ENCODE results near the gene DSTN.
"Not testable (repeated sequence)": the region's sequence is repeated elsewhere in the genome, so short reads cannot be mapped to it uniquely, and the experiment has no call there.

The DSTN gene

DNA sequence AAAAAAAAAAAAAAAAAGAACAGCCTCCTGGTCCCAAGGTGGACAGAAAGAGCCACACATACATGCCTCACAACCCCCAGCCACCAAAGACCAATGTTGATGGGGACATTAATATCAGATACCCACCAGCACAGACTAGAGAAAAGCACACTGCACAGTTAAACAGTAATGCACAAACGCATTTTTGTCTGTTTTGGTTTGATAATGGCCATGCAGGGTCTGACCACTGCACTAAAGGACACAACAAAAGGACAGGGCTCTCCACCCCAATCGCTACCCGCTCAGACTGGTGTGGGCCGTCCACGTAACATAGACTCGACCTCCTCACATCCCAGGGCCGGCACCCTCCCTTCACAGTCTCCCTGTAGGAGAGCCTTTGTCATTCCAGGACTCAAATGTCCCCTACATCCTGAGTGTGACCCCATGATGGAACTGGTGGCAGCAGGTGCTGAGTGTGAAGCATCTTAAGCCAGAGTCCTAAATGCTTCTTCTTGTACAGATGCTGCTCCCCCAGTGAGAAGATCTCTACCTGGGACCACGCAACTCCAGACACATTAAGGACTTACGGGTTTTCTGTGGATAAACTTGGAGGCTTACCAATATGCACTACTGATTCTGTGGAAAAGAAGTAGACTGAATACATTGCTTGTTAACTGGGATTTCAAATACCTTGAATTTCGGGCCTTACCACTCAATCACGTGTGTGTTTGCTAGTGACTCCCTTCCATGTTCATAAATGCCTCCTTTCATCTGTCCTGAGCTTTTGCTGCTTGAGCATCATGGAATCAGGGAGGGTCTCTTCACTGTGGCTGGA lies 84.2 kb downstream of the DSTN start:
- DNase-seq: no peak

DNA sequence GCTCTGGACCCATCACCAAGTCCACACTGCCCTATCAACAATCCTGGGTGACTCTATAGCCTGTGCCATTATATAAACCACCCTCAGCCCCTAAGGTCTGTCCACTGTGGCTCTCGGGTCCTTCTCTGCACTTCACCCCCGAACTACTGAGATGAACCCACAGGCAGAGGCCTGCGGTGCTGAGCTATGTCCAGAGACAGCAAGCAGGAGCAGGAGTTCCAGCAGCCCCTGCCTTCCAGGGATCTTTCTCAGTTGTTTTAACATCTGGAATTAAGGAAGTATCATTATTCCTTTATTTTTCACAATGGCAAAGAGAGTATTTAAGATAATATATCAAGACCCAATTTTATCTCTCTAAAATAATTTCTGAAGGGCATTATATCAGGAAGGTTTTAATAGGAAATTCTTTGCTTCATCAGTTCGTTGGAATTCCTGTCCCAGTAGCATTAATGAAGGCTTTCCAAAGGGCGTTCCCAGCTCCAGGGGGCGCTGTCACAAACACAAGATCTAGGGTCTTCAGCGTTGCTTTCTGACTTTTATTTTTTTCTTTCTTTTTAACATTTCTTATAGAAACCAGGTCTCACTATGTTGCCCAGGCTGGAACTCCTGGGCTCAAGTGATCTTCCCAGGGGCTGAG lies 84.9 kb downstream of the DSTN start:
- no peak for DNase-seq

DNA sequence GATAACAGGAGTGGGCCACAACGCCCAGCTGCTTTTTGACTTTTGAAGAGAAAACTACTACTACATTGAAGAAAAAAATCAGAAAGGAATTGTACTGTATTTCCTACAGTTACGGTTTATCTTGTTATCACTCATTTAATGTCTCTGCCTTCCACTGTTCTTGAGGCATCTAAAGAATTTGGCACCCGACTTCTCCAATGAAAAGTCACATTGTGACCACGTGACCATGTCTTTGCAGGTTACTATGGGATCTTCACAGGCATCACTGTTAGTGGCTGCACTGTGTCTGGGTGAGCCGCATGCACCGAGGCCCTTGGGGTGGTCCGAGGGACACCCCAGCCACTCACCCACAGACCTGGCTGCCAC lies 85.4 kb downstream of the DSTN start:
- no peak for DNase-seq

DNA sequence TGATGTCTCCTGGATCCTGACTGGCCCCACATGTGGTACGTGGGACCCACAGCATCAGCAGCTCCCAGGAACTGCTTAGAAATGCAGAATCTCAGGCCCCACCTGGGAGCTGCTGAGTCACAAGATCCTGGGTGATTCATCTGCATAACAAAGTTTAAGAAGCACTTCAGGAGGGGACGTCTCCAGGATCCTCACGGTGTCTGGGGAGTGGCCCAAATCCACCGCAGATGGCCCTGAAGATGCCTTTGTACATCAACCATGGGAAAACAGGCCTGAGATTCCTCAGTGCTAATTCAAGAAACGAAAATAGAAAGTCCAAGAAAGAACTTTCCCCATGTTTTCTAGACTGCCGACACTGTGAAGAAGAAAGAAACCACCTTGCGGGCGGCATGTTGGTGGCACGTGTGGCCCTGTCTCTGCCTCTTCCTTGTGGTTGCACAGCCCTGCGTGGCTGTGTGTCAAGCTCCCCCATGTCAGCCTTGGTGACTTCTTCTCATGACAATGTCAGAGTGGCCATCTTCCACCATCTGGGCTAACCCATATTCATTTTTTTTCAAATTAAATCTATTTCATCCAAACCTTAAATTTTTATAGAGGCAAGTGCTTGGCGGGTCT lies 86.1 kb downstream of the DSTN start:
- DNase-seq: no peak

DNA sequence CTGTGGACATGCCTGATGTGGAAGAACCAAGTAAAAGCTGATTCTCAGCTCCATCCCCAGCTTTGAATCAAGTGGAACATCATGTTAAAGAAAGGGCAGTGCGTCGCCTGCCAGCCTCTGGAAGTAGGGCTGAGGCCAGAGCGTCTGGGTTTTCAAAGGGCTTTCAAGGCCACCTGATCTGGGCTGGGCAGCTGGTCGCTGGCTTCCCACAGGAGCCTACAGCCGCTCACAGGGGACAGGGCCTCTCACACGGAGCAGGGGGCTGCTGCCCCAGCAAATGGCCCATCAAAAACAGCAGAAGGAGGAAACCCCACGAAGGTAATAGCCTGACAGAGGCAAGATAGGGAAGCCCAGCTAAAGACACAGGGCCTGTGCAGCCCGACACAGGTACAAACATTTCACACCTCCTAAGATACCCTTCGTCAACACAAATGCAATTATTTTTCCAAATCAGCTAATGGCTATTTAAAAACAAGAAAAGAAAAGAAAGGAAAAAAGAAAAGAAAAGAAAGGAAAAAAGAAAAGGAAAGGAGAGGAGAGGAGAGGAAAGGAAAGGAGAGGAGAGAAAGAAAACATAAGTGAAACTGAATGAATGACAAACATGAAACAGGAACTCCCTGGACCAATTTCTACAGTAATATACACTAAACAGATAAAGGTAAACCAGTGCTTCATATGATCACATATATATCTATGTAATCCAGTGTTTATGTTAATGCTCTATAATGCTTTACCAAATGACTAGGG lies 87.4 kb downstream of the DSTN start:
- no peak for DNase-seq

DNA sequence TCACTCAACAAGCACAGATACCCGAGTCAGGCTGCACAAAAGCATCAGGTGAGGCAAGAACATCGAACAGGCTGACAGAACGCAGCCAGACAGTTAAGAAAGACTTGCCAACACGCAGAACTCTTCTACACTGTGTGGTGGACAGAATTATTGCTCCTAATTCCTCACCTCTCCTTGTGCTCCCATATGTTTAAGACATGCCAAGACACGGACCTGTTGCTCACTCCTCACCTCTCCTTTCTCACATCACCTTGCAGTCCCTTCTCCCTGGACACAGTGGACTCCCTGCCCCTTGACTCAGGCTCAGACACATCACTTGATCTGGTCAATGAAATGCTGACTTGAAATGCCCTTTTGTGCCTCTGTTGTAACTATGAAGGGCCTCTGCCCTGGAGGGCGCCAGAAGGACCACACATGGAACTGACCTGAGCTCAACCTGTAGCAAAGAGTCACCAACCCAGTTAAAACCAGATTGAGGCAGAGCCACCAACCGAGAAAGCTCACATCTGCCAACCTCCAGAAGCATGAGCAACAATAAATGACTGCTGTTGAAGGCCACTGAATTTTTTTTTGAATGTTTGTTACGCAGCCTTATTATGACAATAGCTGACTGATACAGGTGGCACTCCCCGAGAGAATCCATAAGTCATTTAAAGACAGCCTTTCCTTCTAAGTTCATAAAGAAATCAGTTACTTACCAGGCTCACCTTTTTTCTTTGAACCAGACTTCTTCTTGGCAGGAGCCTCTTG lies 88.2 kb downstream of the DSTN start:
- DNase-seq: no peak

DNA sequence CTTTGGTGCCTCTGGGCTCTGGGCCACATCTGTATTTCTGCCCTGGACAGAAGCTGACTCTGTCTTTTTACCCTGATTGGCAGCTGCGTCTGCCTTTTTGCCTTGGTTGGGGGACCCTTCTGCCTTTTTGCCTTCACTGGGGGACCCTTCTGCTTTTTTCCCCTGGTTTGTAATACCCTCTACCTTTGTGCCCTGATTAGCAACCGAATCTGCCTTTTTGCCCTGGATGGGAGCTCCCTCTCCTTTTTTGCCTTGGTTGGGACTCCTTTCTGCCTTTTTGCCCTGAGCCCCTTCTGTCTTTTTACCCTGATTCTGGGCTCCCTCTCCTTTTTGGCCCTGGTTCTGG lies 88.7 kb downstream of the DSTN start:
- DNase-seq: no peak

DNA sequence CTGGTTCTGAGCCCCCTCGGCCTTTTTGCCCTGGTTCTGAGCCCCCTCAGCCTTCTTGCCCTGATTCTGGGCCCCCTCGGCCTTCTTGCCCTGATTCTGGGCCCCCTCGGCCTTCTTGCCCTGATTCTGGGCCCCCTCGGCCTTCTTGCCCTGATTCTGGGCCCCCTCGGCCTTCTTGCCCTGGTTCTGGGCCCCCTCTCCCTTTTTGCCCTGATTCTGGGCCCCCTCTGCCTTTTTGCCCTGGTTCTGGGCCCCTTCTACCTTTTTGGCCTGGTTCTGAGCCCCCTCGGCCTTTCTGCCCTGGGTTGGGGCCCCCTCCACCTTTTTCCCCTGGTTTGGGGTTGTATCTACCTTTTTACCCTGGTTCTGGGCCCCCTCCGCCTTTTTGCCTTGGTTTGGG lies 89.5 kb downstream of the DSTN start:
- DNase-seq: not testable (repeated sequence)
